ENCODE results near the gene ETV1. TPM values are rescaled to one million over a fixed set of nuclear protein-coding genes. Genes with fewer than 3 reads are reported as not detected.

Gene ETV1
- total and polyA plus RNA-seq, 9 of the 15 experiments (the other 6 are each of a cell fraction or from before 2014, with no cell fraction given): 7.2 to 27.4 (median 14.0) TPM

DNA sequence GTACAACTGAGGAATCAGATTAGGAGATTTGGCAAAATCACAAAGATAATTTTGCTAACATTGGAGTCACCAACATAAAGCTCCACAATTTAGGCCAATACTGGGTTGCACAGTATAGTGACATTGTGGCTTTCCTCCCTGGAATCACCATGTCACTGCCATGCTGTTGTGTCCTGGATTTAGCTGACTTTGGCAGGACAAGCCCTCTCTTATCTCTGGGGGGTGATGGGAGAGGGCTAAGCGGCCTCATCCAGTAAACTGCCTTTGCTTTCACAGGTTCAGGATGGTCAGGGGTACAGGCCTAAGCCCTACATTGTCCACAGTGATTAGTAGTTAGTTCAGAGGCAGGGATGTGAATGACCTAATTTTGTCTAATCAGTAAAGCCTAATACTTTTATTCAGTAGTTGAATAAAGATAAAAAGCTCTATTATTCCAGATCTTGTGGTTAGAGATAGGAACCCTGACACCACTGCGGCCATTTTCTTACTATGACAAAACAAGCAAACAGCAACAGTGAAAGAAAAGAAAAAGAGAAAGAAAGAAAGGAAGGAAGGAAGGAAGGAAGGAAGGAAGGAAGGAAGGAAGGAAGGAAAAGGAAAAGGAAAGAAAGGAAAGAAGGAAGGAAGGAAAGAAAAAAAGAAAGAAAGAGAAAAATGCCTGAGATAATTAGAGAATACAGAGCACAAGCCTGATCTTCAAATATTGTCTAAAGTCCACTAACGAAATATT lies 140.1 kb downstream of the ETV1 start (continued):
- TF ChIP-seq, protein P1, sequence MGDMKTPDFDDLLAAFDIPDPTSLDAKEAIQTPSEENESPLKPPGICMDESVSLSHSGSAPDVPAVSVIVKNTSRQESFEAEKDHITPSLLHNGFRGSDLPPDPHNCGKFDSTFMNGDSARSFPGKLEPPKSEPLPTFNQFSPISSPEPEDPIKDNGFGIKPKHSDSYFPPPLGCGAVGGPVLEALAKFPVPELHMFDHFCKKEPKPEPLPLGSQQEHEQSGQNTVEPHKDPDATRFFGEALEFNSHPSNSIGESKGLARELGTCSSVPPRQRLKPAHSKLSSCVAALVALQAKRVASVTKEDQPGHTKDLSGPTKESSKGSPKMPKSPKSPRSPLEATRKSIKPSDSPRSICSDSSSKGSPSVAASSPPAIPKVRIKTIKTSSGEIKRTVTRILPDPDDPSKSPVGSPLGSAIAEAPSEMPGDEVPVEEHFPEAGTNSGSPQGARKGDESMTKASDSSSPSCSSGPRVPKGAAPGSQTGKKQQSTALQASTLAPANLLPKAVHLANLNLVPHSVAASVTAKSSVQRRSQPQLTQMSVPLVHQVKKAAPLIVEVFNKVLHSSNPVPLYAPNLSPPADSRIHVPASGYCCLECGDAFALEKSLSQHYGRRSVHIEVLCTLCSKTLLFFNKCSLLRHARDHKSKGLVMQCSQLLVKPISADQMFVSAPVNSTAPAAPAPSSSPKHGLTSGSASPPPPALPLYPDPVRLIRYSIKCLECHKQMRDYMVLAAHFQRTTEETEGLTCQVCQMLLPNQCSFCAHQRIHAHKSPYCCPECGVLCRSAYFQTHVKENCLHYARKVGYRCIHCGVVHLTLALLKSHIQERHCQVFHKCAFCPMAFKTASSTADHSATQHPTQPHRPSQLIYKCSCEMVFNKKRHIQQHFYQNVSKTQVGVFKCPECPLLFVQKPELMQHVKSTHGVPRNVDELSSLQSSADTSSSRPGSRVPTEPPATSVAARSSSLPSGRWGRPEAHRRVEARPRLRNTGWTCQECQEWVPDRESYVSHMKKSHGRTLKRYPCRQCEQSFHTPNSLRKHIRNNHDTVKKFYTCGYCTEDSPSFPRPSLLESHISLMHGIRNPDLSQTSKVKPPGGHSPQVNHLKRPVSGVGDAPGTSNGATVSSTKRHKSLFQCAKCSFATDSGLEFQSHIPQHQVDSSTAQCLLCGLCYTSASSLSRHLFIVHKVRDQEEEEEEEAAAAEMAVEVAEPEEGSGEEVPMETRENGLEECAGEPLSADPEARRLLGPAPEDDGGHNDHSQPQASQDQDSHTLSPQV (IDR thresholded peaks at IDR 0.05): peak; percentile 96
- no peak for TF ChIP-seq JUNB (CRISPR knock-in tag; conservative IDR thresholded peaks at IDR 0.05)
- no peak for TF ChIP-seq ZNF24 (IDR thresholded peaks at IDR 0.05)
- TF ChIP-seq FOXA1 (IDR thresholded peaks at IDR 0.05; ENCODE audit: borderline replicate concordance): no peak
- no peak for TF ChIP-seq MAFF (IDR thresholded peaks at IDR 0.05; ENCODE audit: low read length)
- TF ChIP-seq, protein P2, sequence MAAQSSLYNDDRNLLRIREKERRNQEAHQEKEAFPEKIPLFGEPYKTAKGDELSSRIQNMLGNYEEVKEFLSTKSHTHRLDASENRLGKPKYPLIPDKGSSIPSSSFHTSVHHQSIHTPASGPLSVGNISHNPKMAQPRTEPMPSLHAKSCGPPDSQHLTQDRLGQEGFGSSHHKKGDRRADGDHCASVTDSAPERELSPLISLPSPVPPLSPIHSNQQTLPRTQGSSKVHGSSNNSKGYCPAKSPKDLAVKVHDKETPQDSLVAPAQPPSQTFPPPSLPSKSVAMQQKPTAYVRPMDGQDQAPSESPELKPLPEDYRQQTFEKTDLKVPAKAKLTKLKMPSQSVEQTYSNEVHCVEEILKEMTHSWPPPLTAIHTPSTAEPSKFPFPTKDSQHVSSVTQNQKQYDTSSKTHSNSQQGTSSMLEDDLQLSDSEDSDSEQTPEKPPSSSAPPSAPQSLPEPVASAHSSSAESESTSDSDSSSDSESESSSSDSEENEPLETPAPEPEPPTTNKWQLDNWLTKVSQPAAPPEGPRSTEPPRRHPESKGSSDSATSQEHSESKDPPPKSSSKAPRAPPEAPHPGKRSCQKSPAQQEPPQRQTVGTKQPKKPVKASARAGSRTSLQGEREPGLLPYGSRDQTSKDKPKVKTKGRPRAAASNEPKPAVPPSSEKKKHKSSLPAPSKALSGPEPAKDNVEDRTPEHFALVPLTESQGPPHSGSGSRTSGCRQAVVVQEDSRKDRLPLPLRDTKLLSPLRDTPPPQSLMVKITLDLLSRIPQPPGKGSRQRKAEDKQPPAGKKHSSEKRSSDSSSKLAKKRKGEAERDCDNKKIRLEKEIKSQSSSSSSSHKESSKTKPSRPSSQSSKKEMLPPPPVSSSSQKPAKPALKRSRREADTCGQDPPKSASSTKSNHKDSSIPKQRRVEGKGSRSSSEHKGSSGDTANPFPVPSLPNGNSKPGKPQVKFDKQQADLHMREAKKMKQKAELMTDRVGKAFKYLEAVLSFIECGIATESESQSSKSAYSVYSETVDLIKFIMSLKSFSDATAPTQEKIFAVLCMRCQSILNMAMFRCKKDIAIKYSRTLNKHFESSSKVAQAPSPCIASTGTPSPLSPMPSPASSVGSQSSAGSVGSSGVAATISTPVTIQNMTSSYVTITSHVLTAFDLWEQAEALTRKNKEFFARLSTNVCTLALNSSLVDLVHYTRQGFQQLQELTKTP (IDR thresholded peaks at IDR 0.05; ENCODE audit: low read depth in 1 of 2, partially characterized antibody in 2 of 2): no peak
- TF ChIP-seq PTBP1 (IDR thresholded peaks at IDR 0.05; ENCODE audit: low read depth, low read length): no peak
- TF ChIP-seq FOXJ2 (tag; IDR thresholded peaks at IDR 0.05): no peak
- 0 out of 2 replicates have a peak, but pooled peaks have one; percentile 23 for TF ChIP-seq ZNF134 (CRISPR knock-in tag; conservative IDR thresholded peaks at IDR 0.05)
- TF ChIP-seq, protein P3, sequence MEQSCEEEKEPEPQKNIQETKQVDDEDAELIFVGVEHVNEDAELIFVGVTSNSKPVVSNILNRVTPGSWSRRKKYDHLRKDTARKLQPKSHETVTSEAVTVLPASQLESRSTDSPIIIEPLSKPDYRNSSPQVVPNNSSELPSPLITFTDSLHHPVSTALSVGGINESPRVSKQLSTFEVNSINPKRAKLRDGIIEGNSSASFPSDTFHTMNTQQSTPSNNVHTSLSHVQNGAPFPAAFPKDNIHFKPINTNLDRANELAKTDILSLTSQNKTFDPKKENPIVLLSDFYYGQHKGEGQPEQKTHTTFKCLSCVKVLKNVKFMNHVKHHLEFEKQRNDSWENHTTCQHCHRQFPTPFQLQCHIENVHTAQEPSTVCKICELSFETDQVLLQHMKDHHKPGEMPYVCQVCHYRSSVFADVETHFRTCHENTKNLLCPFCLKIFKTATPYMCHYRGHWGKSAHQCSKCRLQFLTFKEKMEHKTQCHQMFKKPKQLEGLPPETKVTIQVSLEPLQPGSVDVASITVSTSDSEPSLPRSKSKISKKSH (CRISPR knock-in tag; IDR thresholded peaks at IDR 0.05): no peak
- TF ChIP-seq GATAD2B (IDR thresholded peaks at IDR 0.05; ENCODE audit: borderline replicate concordance): no peak
- TF ChIP-seq HDAC8 (tag; IDR thresholded peaks at IDR 0.05): peak; percentile 59; the same call in 1 of the 2 replicates
- TF ChIP-seq DDX20 (tag; IDR thresholded peaks at IDR 0.05; ENCODE audit: low read depth): peak; percentile 87
- no peak for TF ChIP-seq BRCA1 (IDR thresholded peaks at IDR 0.05)
- TF ChIP-seq BRCA1 (CRISPR knock-in tag; IDR thresholded peaks at IDR 0.05): no peak
- peak; percentile 94 for TF ChIP-seq SMAD4 (CRISPR knock-in tag; conservative IDR thresholded peaks at IDR 0.05)
- TF ChIP-seq DPF2 (IDR thresholded peaks at IDR 0.05): no peak
- no peak; the same call in 1 of the 2 replicates for TF ChIP-seq ZNF79 (CRISPR knock-in tag; IDR thresholded peaks at IDR 0.05; ENCODE audit: low read depth)
- no peak for TF ChIP-seq ZFP1 (CRISPR knock-in tag; IDR thresholded peaks at IDR 0.05)
- TF ChIP-seq MTA3 (IDR thresholded peaks at IDR 0.05; ENCODE audit: borderline replicate concordance): no peak
- no peak for TF ChIP-seq SRSF3 (IDR thresholded peaks at IDR 0.05; ENCODE audit: insufficient read depth, low read length)
